GM23338 (cell line): ENCODE measurements around the gene TMEM138. TPM values are rescaled to one million over a fixed set of nuclear protein-coding genes. Genes with fewer than 3 reads are reported as not detected.

Source experiments
- ATAC-seq: fragments of 200-7000 bp; cut with Tn5 transposase; 3 replicates; pipeline ENCODE4 v1.9.1; 2020
- DNase-seq: peaks from one replicate; pipeline ENCODE4 v3.0.0-alpha.2; 2015; ENCODE audit warnings: low spot score
- H2AFZ ChIP-seq: fragments of 200-600 bp; sonication (generic); 2 replicates; pipeline ENCODE4 v1.8.0; 2016; ENCODE audit warnings: antibody characterized with exemption, mild to moderate bottlenecking, moderate library complexity
- H3F3A ChIP-seq: fragments of 200-600 bp; sonication (generic); replicated peaks from 2 replicates; pipeline ENCODE4 v1.8.0; 2017; ENCODE audit warnings: antibody characterized with exemption, mixed run types, low read depth
- H3K27ac ChIP-seq: fragments of 200-600 bp; sonication (generic); 2 replicates; pipeline ENCODE4 v1.6.1; 2016; ENCODE audit warnings: low read depth
- H3K27me3 ChIP-seq: fragments of 200-600 bp; sonication (generic); 2 replicates; pipeline ENCODE4 v1.8.0; 2016; ENCODE audit warnings: mild to moderate bottlenecking, mixed run types, moderate library complexity; ENCODE audit not compliant: insufficient read depth
- H3K36me3 ChIP-seq: fragments of 200-600 bp; sonication (generic); 2 replicates; pipeline ENCODE4 v1.8.0; 2016; ENCODE audit warnings: mild to moderate bottlenecking; ENCODE audit not compliant: insufficient read depth
- H3K4me1 ChIP-seq: fragments of 200-600 bp; sonication (generic); 2 replicates; pipeline ENCODE4 v1.8.0; 2016; ENCODE audit warnings: mild to moderate bottlenecking, moderate library complexity; ENCODE audit not compliant: insufficient read depth
- H3K4me2 ChIP-seq: fragments of 200-600 bp; sonication (generic); 2 replicates; pipeline ENCODE4 v1.7.1; 2017; ENCODE audit warnings: mixed run types
- H3K4me3 ChIP-seq: fragments of 200-600 bp; sonication (generic); 2 replicates; pipeline ENCODE4 v1.6.1; 2016; ENCODE audit warnings: mixed run types
- H3K79me2 ChIP-seq: fragments of 200-600 bp; sonication (generic); replicated peaks from 2 replicates; pipeline ENCODE4 v1.8.0; 2017; ENCODE audit warnings: mild to moderate bottlenecking; ENCODE audit not compliant: insufficient read depth
- H3K9me2 ChIP-seq: fragments of 200-600 bp; sonication (generic); 2 replicates; pipeline ENCODE4 v1.8.0; 2017; ENCODE audit not compliant: insufficient read depth
- H4K20me1 ChIP-seq: fragments of 200-600 bp; sonication (generic); replicated peaks from 2 replicates; pipeline ENCODE4 v1.8.0; 2017; ENCODE audit warnings: mild to moderate bottlenecking; ENCODE audit not compliant: insufficient read depth
- H3K27ac Mint-ChIP-seq: 2 replicates; pipeline ENCODE4 v1.8.0; 2020; ENCODE audit warnings: inconsistent platforms, mild to moderate bottlenecking, moderate library complexity, mixed read lengths
- H3K27me3 Mint-ChIP-seq: 3 replicates; pipeline ENCODE4 v1.8.0; 2022; ENCODE audit warnings: low read depth, mild to moderate bottlenecking, moderate library complexity, mixed read lengths, inconsistent platforms; ENCODE audit not compliant: insufficient read depth, poor library complexity
- H3K36me3 Mint-ChIP-seq: 3 replicates; pipeline ENCODE4 v1.8.0; 2021; ENCODE audit warnings: low read depth, mild to moderate bottlenecking, inconsistent platforms, moderate library complexity, mixed read lengths
- H3K4me1 Mint-ChIP-seq: 3 replicates; pipeline ENCODE4 v1.8.0; 2020; ENCODE audit warnings: mild to moderate bottlenecking, inconsistent platforms, mixed read lengths
- H3K4me3 Mint-ChIP-seq: 3 replicates; pipeline ENCODE4 v1.8.0; 2021; ENCODE audit warnings: moderate library complexity, mild to moderate bottlenecking, inconsistent platforms, mixed read lengths
- H3K9me3 Mint-ChIP-seq: 3 replicates; pipeline ENCODE4 v1.8.0; 2020; ENCODE audit warnings: moderate library complexity, mild to moderate bottlenecking, inconsistent platforms, mixed read lengths
- CTCF ChIP-seq, 2 experiments: fragments of 200-600 bp in 1 of 2; sonication (generic) in 1 of 2; conservative IDR thresholded peaks; 2 replicates each; pipeline versions ENCODE4 v1.5.1 to v1.6.1; 2016 to 2017; ENCODE audit warnings: antibody characterized with exemption in 2 of 2, low read depth in 2 of 2, mild to moderate bottlenecking in 2 of 2, moderate library complexity in 1 of 2
- ETS1 ChIP-seq: IDR thresholded peaks from 2 replicates; pipeline ENCODE4 v1.6.1; 2016; ENCODE audit warnings: antibody characterized with exemption
- EZH2phosphoT487 ChIP-seq: fragments of 200-600 bp; sonication (generic); IDR thresholded peaks from one replicate; pipeline ENCODE4 v1.8.1; 2018; ENCODE audit warnings: antibody characterized with exemption; ENCODE audit not compliant: unreplicated experiment
- JUNB ChIP-seq: IDR thresholded peaks from one replicate; pipeline ENCODE4 v1.6.1; 2016; ENCODE audit warnings: antibody characterized with exemption; ENCODE audit not compliant: unreplicated experiment
- REST ChIP-seq: IDR thresholded peaks from one replicate; pipeline ENCODE4 v1.6.1; 2018; ENCODE audit warnings: antibody characterized with exemption; ENCODE audit not compliant: unreplicated experiment
- STAT1 ChIP-seq: IDR thresholded peaks from one replicate; pipeline ENCODE4 v1.6.1; 2016; ENCODE audit warnings: antibody characterized with exemption; ENCODE audit not compliant: unreplicated experiment
- ZNF114 ChIP-seq: fragments of 250-450 bp; sonication (Bioruptor Pico); IDR thresholded peaks from 2 replicates; pipeline ENCODE4 v1.5.0; 2020; ENCODE audit warnings: mild to moderate bottlenecking, moderate library complexity
- polyA plus RNA-seq: library from polyadenylated mRNA; unstranded; fragments of >200 nt; fragmentation: Nextera tagmentation; extraction: Ambion mirVana; gene quantifications from 2 replicates; pipeline ENCODE4 v1.2.1, GENCODE V29; 2016
- total RNA-seq: library from RNA; depleted of rRNA; stranded (reverse); fragments of >200 nt; shearing (Covaris generic); gene quantifications from 2 replicates; pipeline ENCODE4 v1.2.3, GENCODE V29; 2014

The TMEM138 gene
- total and polyA plus RNA-seq, 2 experiments from 2014 or later: 30.2 to 32.1 TPM

- no peak overlapping the region for H3K27ac ChIP-seq
- H3K36me3 ChIP-seq: no peaks in the 10 kb centered on the region
- no peaks in the 10 kb centered on the region for H3K27me3 ChIP-seq
- peaks cover 2% of the 10 kb centered on the region; the same call in 2 of the 3 replicates for H3K4me1 Mint-ChIP-seq
- no peak overlapping the region for H3K4me3 ChIP-seq
- DNase-seq (no peak), ATAC-seq (no peak)
- H2AFZ ChIP-seq: no peak overlapping the region
- no peak overlapping the region for H3K27ac Mint-ChIP-seq
- no peaks in the 10 kb centered on the region for H3K79me2 ChIP-seq
- no peak overlapping the region for H3K4me3 Mint-ChIP-seq
- no peaks in the 10 kb centered on the region for H3K4me1 ChIP-seq
- no peaks in the 10 kb centered on the region for H3K9me3 Mint-ChIP-seq
- no peaks in the 10 kb centered on the region for H4K20me1 ChIP-seq
- no peak overlapping the region for H3K4me2 ChIP-seq
- peaks cover 6% of the 10 kb centered on the region; the same call in 1 of the 3 replicates for H3K36me3 Mint-ChIP-seq
- TF ChIP-seq STAT1 (no peak), ETS1 (no peak), REST (no peak), ZNF114 (no peak)
- H3K9me2 ChIP-seq: no peaks in the 10 kb centered on the region
- peaks cover 12% of the 10 kb centered on the region for H3K27me3 Mint-ChIP-seq
- no peaks in the 10 kb centered on the region for H3F3A ChIP-seq
These were observed 18.1 kb upstream of the TMEM138 start for GRCh38 chr11:61343792-61344745.

GRCh38 chr11:61345170-61345610 lies 17.0 kb upstream of the TMEM138 start:
- Histone ChIP-seq H3K79me2 (no peaks in the 10 kb centered on the region), H4K20me1 (no peaks in the 10 kb centered on the region), H3F3A (no peaks in the 10 kb centered on the region), H3K27ac (no peak overlapping the region), H3K4me1 (no peaks in the 10 kb centered on the region), H3K9me2 (no peaks in the 10 kb centered on the region), H3K4me2 (no peak overlapping the region), H2AFZ (no peak overlapping the region), H3K27me3 (no peaks in the 10 kb centered on the region), H3K4me3 (no peak overlapping the region), H3K36me3 (no peaks in the 10 kb centered on the region)
- DNase-seq: no peak
- Mint-ChIP-seq H3K27ac (no peak overlapping the region), H3K4me1 (peaks cover 2% of the 10 kb centered on the region; the same call in 2 of the 3 replicates), H3K4me3 (no peak overlapping the region), H3K9me3 (no peaks in the 10 kb centered on the region), H3K27me3 (peaks cover 12% of the 10 kb centered on the region), H3K36me3 (peaks cover 9% of the 10 kb centered on the region; the same call in 1 of the 3 replicates)
- ATAC-seq: no peak
- TF ChIP-seq ZNF114 (no peak), JUNB (no peak), CTCF (conservative IDR thresholded peaks at IDR 0.05; ENCODE audit: low read depth in 2 of 2) (no peak), EZH2phosphoT487 (no peak)
